Neural cell (in vitro differentiated cells): ENCODE data around the gene AFAP1. TPM values are rescaled to one million over a fixed set of nuclear protein-coding genes. Genes with fewer than 3 reads are reported as not detected.

Experiments used
- H2AFZ ChIP-seq: fragments of 200-600, 300-800 bp; sonication (generic), shearing (Covaris generic); 2 replicates; pipeline ENCODE4 v1.6.0; 2014; ENCODE audit warnings: low read depth, mild to moderate bottlenecking, antibody characterized with exemption, low read length, moderate library complexity
- H3F3A ChIP-seq: fragments of 200-600 bp; shearing (Covaris generic); 2 replicates; pipeline ENCODE4 v1.6.1; 2016; ENCODE audit warnings: mild to moderate bottlenecking, moderate library complexity, mixed read lengths, antibody characterized with exemption, low read length; ENCODE audit not compliant: insufficient read depth, poor library complexity, severe bottlenecking
- H3K27ac ChIP-seq: fragments of 200-600, 300-800 bp; sonication (generic), shearing (Covaris generic); 2 replicates; pipeline ENCODE4 v1.5.1; 2014; ENCODE audit warnings: mild to moderate bottlenecking, low read length, moderate library complexity
- H3K27me3 ChIP-seq: fragments of 300-800, 200-600 bp; sonication (generic), shearing (Covaris generic); 2 replicates; pipeline ENCODE4 v1.6.0; 2014; ENCODE audit warnings: mild to moderate bottlenecking, low read depth, low read length, moderate library complexity; ENCODE audit not compliant: insufficient read depth
- H3K36me3 ChIP-seq: fragments of 300-800, 200-600 bp; sonication (generic), shearing (Covaris generic); 2 replicates; pipeline ENCODE4 v1.5.1; 2014; ENCODE audit warnings: mild to moderate bottlenecking, antibody characterized with exemption, low read length, moderate library complexity; ENCODE audit not compliant: insufficient read depth
- H3K4me2 ChIP-seq: fragments of 300-800, 200-600 bp; sonication (generic), shearing (Covaris generic); 2 replicates; pipeline ENCODE4 v1.6.0; 2014; ENCODE audit warnings: mild to moderate bottlenecking, low read length
- H3K4me3 ChIP-seq: fragments of 300-800, 200-600 bp; sonication (generic), shearing (Covaris generic); 2 replicates; pipeline ENCODE4 v1.5.1; 2014; ENCODE audit warnings: mild to moderate bottlenecking, low read length, moderate library complexity
- H3K79me2 ChIP-seq: fragments of 200-600 bp; shearing (Covaris generic); replicated peaks from 2 replicates; pipeline ENCODE4 v1.6.0; 2014; ENCODE audit warnings: mild to moderate bottlenecking, low read length, moderate library complexity; ENCODE audit not compliant: insufficient read depth
- H3K9ac ChIP-seq: fragments of 300-800, 200-600 bp; sonication (generic), shearing (Covaris generic); 2 replicates; pipeline ENCODE4 v1.6.1; 2016; ENCODE audit warnings: mild to moderate bottlenecking, low read length, mixed read lengths
- H3K9me2 ChIP-seq: fragments of 200-600 bp; shearing (Covaris generic); 2 replicates; pipeline ENCODE4 v1.6.1; 2016; ENCODE audit warnings: mild to moderate bottlenecking, low read length, mixed read lengths; ENCODE audit not compliant: insufficient read depth
- H3K9me3 ChIP-seq: fragments of 200-600, 300-800 bp; sonication (generic), shearing (Covaris generic); 2 replicates; pipeline ENCODE4 v1.6.1; 2016; ENCODE audit warnings: mild to moderate bottlenecking, mixed run types, low read length, moderate library complexity, mixed read lengths
- H4K20me1 ChIP-seq: fragments of 200-600 bp; shearing (Covaris generic); 2 replicates; pipeline ENCODE4 v1.6.1; 2016; ENCODE audit warnings: mild to moderate bottlenecking, mixed run types; ENCODE audit not compliant: insufficient read depth
- EP300 ChIP-seq: fragments of 450-650 bp; conservative IDR thresholded peaks from 2 replicates; pipeline ENCODE4 v1.6.1; 2014; ENCODE audit warnings: antibody characterized with exemption, mild to moderate bottlenecking, moderate library complexity; ENCODE audit not compliant: poor library complexity, severe bottlenecking
- EZH2 ChIP-seq: fragments of 200-600, 300-800 bp; shearing (Covaris generic), sonication (generic); IDR thresholded peaks from 2 replicates; pipeline ENCODE4 v1.6.1; 2014; ENCODE audit warnings: antibody characterized with exemption, low read length, borderline replicate concordance, mild to moderate bottlenecking; ENCODE audit not compliant: insufficient read depth, poor library complexity, severe bottlenecking
- MXI1 ChIP-seq: fragments of 450-650 bp; conservative IDR thresholded peaks from 2 replicates; pipeline ENCODE4 v1.6.1; 2014; ENCODE audit warnings: antibody characterized with exemption, mild to moderate bottlenecking; ENCODE audit not compliant: poor library complexity, severe bottlenecking
- POLR2AphosphoS5 ChIP-seq: IDR thresholded peaks from 2 replicates; pipeline ENCODE4 v1.6.1; 2012
- RAD21 ChIP-seq: fragments of 450-650 bp; conservative IDR thresholded peaks from 2 replicates; pipeline ENCODE4 v1.6.1; 2014; ENCODE audit warnings: antibody characterized with exemption, mild to moderate bottlenecking, moderate library complexity
- SMC3 ChIP-seq: fragments of 450-650 bp; conservative IDR thresholded peaks from 2 replicates; pipeline ENCODE4 v1.6.1; 2014; ENCODE audit warnings: antibody characterized with exemption, mild to moderate bottlenecking, moderate library complexity; ENCODE audit not compliant: poor library complexity
- TAF1 ChIP-seq: IDR thresholded peaks from 2 replicates; pipeline ENCODE4 v1.6.1; 2012; ENCODE audit warnings: low read depth
- polyA plus RNA-seq: library from polyadenylated mRNA; depleted of rRNA; stranded (reverse); fragments of >200 nt; gene quantifications from 2 replicates; pipeline ENCODE4 v1.2.3, GENCODE V29; 2014
- TF ChIP-seq, protein P1 (sequence below): IDR thresholded peaks from 2 replicates; pipeline ENCODE4 v1.6.1; 2012; ENCODE audit warnings: borderline replicate concordance
- TF ChIP-seq, protein P2 (sequence below): fragments of 450-650 bp; IDR thresholded peaks from 2 replicates; pipeline ENCODE4 v1.5.1; 2014; ENCODE audit warnings: antibody characterized with exemption, mild to moderate bottlenecking, moderate library complexity; ENCODE audit not compliant: poor library complexity, severe bottlenecking

The AFAP1 gene
- polyA plus RNA-seq, 1 donor from 2014 or later: 38.9 TPM

DNA sequence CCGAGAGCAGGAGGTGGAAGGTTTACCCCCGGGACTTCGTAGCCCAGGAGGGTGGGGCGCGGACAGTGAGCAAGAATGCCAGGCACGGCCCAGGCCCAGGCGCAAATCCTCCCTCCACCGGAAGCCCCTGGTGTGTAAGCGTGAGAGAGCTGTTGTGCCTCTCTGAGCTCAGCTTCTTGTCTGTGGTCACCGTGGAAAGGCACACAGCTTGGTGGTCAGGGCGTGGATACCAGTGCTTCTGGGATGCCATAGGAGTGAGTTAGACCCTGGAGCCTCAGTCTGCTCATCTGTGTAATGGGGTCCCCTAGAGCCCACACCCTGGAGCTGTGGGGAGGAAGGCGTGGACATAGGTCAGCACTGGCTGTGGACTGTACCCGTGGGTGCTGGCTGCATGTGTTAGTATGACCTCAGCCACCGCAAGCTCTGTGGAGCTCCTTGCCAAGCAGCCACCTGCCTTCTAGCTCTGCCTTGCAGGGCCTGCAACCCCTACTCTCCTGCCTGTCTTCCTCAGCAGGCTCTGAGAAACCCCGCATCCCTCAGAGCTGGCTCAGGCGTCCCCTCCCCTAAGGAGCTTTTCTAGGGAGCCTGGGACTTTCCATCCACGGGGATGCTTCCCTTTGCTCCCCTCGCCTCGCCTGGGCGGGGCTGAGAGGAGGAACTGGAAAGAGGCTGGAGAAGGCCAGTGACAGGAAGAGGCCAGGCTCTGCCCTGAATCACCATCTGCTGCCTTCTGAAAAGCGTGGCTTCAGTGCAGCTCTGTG, 28.0 kb upstream of the AFAP1 start:
- Histone ChIP-seq H3F3A (no peaks in the 10 kb centered on the region), H3K9me2 (no peaks in the 10 kb centered on the region), H3K27ac (no peak overlapping the region), H4K20me1 (no peaks in the 10 kb centered on the region), H3K4me3 (no peak overlapping the region), H3K9me3 (no peaks in the 10 kb centered on the region), H3K79me2 (no peaks in the 10 kb centered on the region), H3K9ac (no peak overlapping the region), H3K36me3 (no peaks in the 10 kb centered on the region), H3K4me2 (no peak overlapping the region), H2AFZ (no peak overlapping the region), H3K27me3 (no peaks in the 10 kb centered on the region)
- no peak for TF ChIP-seq POLR2AphosphoS5

DNA sequence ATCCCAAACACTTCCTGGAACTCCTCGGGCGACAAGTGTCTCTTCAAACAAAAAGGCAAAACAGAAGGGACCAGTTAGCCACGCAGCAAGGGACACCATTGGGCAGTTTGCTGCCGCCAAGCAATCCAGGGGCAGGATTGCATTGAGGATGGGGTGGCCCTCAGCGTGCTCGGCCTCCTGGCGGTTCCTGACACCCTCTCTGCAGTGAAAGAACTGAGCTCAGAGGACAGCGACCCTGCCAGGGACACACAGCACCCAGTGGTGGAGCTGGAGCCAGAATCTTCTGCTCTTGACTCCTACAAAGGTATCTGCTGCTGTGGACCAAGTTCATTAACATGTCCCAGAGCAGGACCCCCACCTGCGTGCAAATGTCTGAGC, 27.4 kb upstream of the AFAP1 start:
- Histone ChIP-seq H3K9me2 (no peaks in the 10 kb centered on the region), H3K27ac (no peak overlapping the region), H3K4me2 (no peak overlapping the region), H3K4me3 (no peak overlapping the region), H3K9ac (no peak overlapping the region), H4K20me1 (no peaks in the 10 kb centered on the region), H3K79me2 (no peaks in the 10 kb centered on the region), H2AFZ (no peak overlapping the region), H3K27me3 (no peaks in the 10 kb centered on the region), H3K36me3 (no peaks in the 10 kb centered on the region), H3F3A (no peaks in the 10 kb centered on the region), H3K9me3 (no peaks in the 10 kb centered on the region)
- no peak for TF ChIP-seq POLR2AphosphoS5
- TF ChIP-seq RAD21: no peak
- TF ChIP-seq MXI1: no peak
- TF ChIP-seq, protein P1, sequence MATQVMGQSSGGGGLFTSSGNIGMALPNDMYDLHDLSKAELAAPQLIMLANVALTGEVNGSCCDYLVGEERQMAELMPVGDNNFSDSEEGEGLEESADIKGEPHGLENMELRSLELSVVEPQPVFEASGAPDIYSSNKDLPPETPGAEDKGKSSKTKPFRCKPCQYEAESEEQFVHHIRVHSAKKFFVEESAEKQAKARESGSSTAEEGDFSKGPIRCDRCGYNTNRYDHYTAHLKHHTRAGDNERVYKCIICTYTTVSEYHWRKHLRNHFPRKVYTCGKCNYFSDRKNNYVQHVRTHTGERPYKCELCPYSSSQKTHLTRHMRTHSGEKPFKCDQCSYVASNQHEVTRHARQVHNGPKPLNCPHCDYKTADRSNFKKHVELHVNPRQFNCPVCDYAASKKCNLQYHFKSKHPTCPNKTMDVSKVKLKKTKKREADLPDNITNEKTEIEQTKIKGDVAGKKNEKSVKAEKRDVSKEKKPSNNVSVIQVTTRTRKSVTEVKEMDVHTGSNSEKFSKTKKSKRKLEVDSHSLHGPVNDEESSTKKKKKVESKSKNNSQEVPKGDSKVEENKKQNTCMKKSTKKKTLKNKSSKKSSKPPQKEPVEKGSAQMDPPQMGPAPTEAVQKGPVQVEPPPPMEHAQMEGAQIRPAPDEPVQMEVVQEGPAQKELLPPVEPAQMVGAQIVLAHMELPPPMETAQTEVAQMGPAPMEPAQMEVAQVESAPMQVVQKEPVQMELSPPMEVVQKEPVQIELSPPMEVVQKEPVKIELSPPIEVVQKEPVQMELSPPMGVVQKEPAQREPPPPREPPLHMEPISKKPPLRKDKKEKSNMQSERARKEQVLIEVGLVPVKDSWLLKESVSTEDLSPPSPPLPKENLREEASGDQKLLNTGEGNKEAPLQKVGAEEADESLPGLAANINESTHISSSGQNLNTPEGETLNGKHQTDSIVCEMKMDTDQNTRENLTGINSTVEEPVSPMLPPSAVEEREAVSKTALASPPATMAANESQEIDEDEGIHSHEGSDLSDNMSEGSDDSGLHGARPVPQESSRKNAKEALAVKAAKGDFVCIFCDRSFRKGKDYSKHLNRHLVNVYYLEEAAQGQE: no peak
- no peak for TF ChIP-seq EZH2
- no peak for TF ChIP-seq EP300
- TF ChIP-seq, protein P2, sequence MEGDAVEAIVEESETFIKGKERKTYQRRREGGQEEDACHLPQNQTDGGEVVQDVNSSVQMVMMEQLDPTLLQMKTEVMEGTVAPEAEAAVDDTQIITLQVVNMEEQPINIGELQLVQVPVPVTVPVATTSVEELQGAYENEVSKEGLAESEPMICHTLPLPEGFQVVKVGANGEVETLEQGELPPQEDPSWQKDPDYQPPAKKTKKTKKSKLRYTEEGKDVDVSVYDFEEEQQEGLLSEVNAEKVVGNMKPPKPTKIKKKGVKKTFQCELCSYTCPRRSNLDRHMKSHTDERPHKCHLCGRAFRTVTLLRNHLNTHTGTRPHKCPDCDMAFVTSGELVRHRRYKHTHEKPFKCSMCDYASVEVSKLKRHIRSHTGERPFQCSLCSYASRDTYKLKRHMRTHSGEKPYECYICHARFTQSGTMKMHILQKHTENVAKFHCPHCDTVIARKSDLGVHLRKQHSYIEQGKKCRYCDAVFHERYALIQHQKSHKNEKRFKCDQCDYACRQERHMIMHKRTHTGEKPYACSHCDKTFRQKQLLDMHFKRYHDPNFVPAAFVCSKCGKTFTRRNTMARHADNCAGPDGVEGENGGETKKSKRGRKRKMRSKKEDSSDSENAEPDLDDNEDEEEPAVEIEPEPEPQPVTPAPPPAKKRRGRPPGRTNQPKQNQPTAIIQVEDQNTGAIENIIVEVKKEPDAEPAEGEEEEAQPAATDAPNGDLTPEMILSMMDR: no peak
- no peak for TF ChIP-seq TAF1
- TF ChIP-seq SMC3: no peak
